Fibroblast of lung (primary cell): ENCODE measurements around the gene RANBP10. TPM values are rescaled to one million over a fixed set of nuclear protein-coding genes. Genes with fewer than 3 reads are reported as not detected.
"Not testable (repeated sequence)": the region's sequence is repeated elsewhere in the genome, so short reads cannot be mapped to it uniquely, and the experiment has no call there.

ENCODE experiments used
- DNase-seq, 2 donors: peaks; one replicate each; pipeline versions ENCODE4 v3.0.0 to v3.0.0-alpha.2; 2010; ENCODE audit warnings: low read depth in 2 of 2
- H2AFZ ChIP-seq: 2 replicates; pipeline ENCODE4 v1.5.1; 2012; ENCODE audit warnings: low read length, control low read depth, inconsistent platforms
- H3K27ac ChIP-seq: 2 replicates; pipeline ENCODE4 v1.5.1; 2011; ENCODE audit warnings: low read length, control low read depth; ENCODE audit not compliant: insufficient read depth
- H3K27me3 ChIP-seq: 2 replicates; pipeline ENCODE4 v1.5.1; 2011; ENCODE audit warnings: mild to moderate bottlenecking, low read length; ENCODE audit not compliant: control insufficient read depth, insufficient read depth
- H3K36me3 ChIP-seq: 2 replicates; pipeline ENCODE4 v1.5.1; 2011; ENCODE audit warnings: low read length; ENCODE audit not compliant: control insufficient read depth, insufficient read depth
- H3K4me1 ChIP-seq: 2 replicates; pipeline ENCODE4 v1.5.1; 2011; ENCODE audit warnings: low read length; ENCODE audit not compliant: control insufficient read depth, insufficient read depth; ENCODE audit errors: extremely low read depth
- H3K4me2 ChIP-seq: 2 replicates; pipeline ENCODE4 v1.5.1; 2011; ENCODE audit warnings: low read length, control low read depth; ENCODE audit not compliant: insufficient read depth; ENCODE audit errors: extremely low read depth
- H3K4me3 ChIP-seq, 4 experiments: fragments of 200-600 bp in 1 of 4; sonication (generic) in 1 of 4; replicated peaks in 1 of 4; 2 replicates each; pipeline ENCODE4 v1.5.1; 2011 to 2016; ENCODE audit warnings: low read length in 4 of 4, low read depth in 3 of 4, mild to moderate bottlenecking in 3 of 4, control low read depth in 2 of 4, inconsistent platforms in 1 of 4, mixed read lengths in 1 of 4; ENCODE audit not compliant: insufficient read depth in 1 of 4; ENCODE audit errors: control extremely low read depth in 1 of 4
- H3K79me2 ChIP-seq: 2 replicates; pipeline ENCODE4 v1.5.1; 2012; ENCODE audit warnings: mild to moderate bottlenecking, low read length, inconsistent platforms; ENCODE audit not compliant: control insufficient read depth, insufficient read depth
- H3K9ac ChIP-seq: 2 replicates; pipeline ENCODE4 v1.5.1; 2011; ENCODE audit warnings: mild to moderate bottlenecking, low read length, control low read depth; ENCODE audit not compliant: insufficient read depth
- H3K9me3 ChIP-seq: 2 replicates; pipeline ENCODE4 v1.5.1; 2012; ENCODE audit warnings: low read depth, low read length; ENCODE audit not compliant: control insufficient read depth, insufficient read depth
- H4K20me1 ChIP-seq: 2 replicates; pipeline ENCODE4 v1.5.1; 2011; ENCODE audit warnings: low read length; ENCODE audit not compliant: control insufficient read depth, insufficient read depth; ENCODE audit errors: extremely low read depth
- CTCF ChIP-seq, 2 donors: IDR thresholded peaks in 1 of 2; conservative IDR thresholded peaks in 1 of 2; 1 replicate in 1 of 2; 2 replicates in 1 of 2; pipeline ENCODE4 v1.5.1; 2011 to 2012; ENCODE audit warnings: low read length in 2 of 2, control low read depth in 1 of 2, inconsistent platforms in 1 of 2, low read depth in 1 of 2, mild to moderate bottlenecking in 1 of 2
- EZH2 ChIP-seq: IDR thresholded peaks from 2 replicates; pipeline ENCODE4 v1.5.1; 2012; ENCODE audit warnings: low read length, control low read depth, mild to moderate bottlenecking; ENCODE audit errors: missing control alignments
- polyA plus RNA-seq, 2 donors: library from polyadenylated mRNA; depleted of rRNA in 1 of 2; stranded (reverse) in 1 of 2; unstranded in 1 of 2; fragments of >200 nt; gene quantifications; 2 replicates each; pipeline ENCODE4 v1.2.1, GENCODE V29; 2011 to 2012; ENCODE audit warnings: missing spikeins in 1 of 2
- total RNA-seq: library from RNA; depleted of rRNA; stranded (reverse); fragments of >200 nt; gene quantifications from 2 replicates; pipeline ENCODE4 v1.2.1, GENCODE V29; 2014

RANBP10 gene
- total and polyA plus RNA-seq, 2 donors (not counting 1 experiment from before 2014, with no cell fraction given): 4.6 to 7.1 TPM

GRCh38 chr16:67697422-67698185 lies 108.8 kb downstream of the RANBP10 start:
- Histone ChIP-seq H3K27ac (no peak overlapping the region), H3K4me1 (no peaks in the 10 kb centered on the region), H3K27me3 (no peaks in the 10 kb centered on the region), H2AFZ (no peak overlapping the region), H3K4me3 (no peak overlapping the region), H3K4me2 (no peak overlapping the region), H3K9ac (no peak overlapping the region), H3K36me3 (no peaks in the 10 kb centered on the region), H4K20me1 (no peaks in the 10 kb centered on the region), H3K9me3 (no peaks in the 10 kb centered on the region), H3K79me2 (no peaks in the 10 kb centered on the region)
- no peak for DNase-seq
- TF ChIP-seq EZH2 (no peak), CTCF (conservative IDR thresholded peaks at IDR 0.05 in 1 of 2, IDR thresholded peaks at IDR 0.05 in 1 of 2; ENCODE audit: low read depth in 1 of 2, low read length in 2 of 2) (no peak)

GRCh38 chr16:67694611-67695010 lies 111.7 kb downstream of the RANBP10 start:
- TF ChIP-seq CTCF (conservative IDR thresholded peaks at IDR 0.05 in 1 of 2, IDR thresholded peaks at IDR 0.05 in 1 of 2; ENCODE audit: low read depth in 1 of 2, low read length in 2 of 2): no peak
- TF ChIP-seq EZH2: no peak
- no peaks in the 10 kb centered on the region for H3K79me2 ChIP-seq
- no peak overlapping the region for H3K4me3 ChIP-seq
- no peaks in the 10 kb centered on the region for H3K27me3 ChIP-seq
- no peaks in the 10 kb centered on the region for H4K20me1 ChIP-seq
- H2AFZ ChIP-seq: no peak overlapping the region
- H3K27ac ChIP-seq: no peak overlapping the region
- no peak for DNase-seq
- H3K9ac ChIP-seq: no peak overlapping the region
- H3K36me3 ChIP-seq: no peaks in the 10 kb centered on the region
- H3K9me3 ChIP-seq: no peaks in the 10 kb centered on the region
- H3K4me1 ChIP-seq: no peaks in the 10 kb centered on the region
- H3K4me2 ChIP-seq: no peak overlapping the region

- DNase-seq, H3K4me1 ChIP-seq: not testable (repeated sequence)
These were observed 112.7 kb downstream of the RANBP10 start for GRCh38 chr16:67693517-67694285.

More at GRCh38 chr16:67693517-67694285, 112.7 kb downstream of the RANBP10 start:
- H3K27ac ChIP-seq, H3K4me3 ChIP-seq, H3K9ac ChIP-seq, H4K20me1 ChIP-seq, H3K79me2 ChIP-seq, H3K4me2 ChIP-seq, H2AFZ ChIP-seq, H3K9me3 ChIP-seq, H3K36me3 ChIP-seq, H3K27me3 ChIP-seq: not testable (repeated sequence)
